Endothelial cell (in vitro differentiated cells): ENCODE measurements around the gene BAG1. TPM values are rescaled to one million over a fixed set of nuclear protein-coding genes. Genes with fewer than 3 reads are reported as not detected.
A peak's percentile ranks its signal among the peaks of the same experiment; 100 is the strongest.

ENCODE experiments used
- DNase-seq: peaks from one replicate; pipeline ENCODE4 v3.0.0; 2021; ENCODE audit warnings: low spot score
- H3K27ac Mint-ChIP-seq: one replicate; pipeline ENCODE4 v1.8.0; 2021; ENCODE audit warnings: mixed read lengths, inconsistent platforms; ENCODE audit not compliant: unreplicated experiment
- H3K27me3 Mint-ChIP-seq: one replicate; pipeline ENCODE4 v1.8.0; 2021; ENCODE audit warnings: mild to moderate bottlenecking, moderate library complexity, mixed read lengths, inconsistent platforms; ENCODE audit not compliant: unreplicated experiment
- H3K36me3 Mint-ChIP-seq: one replicate; pipeline ENCODE4 v1.8.0; 2021; ENCODE audit warnings: mild to moderate bottlenecking, low read depth, mixed read lengths, inconsistent platforms; ENCODE audit not compliant: unreplicated experiment
- H3K4me1 Mint-ChIP-seq: one replicate; pipeline ENCODE4 v1.8.0; 2021; ENCODE audit warnings: mild to moderate bottlenecking, mixed read lengths, inconsistent platforms; ENCODE audit not compliant: unreplicated experiment
- H3K4me3 Mint-ChIP-seq: one replicate; pipeline ENCODE4 v1.8.0; 2021; ENCODE audit warnings: mild to moderate bottlenecking, mixed read lengths, inconsistent platforms; ENCODE audit not compliant: unreplicated experiment
- H3K9me3 Mint-ChIP-seq: one replicate; pipeline ENCODE4 v1.8.0; 2021; ENCODE audit warnings: mixed read lengths, inconsistent platforms; ENCODE audit not compliant: unreplicated experiment
- CTCF ChIP-seq: fragments of 200-600 bp; sonication (generic); IDR thresholded peaks from one replicate; pipeline ENCODE4 v1.5.0; 2021; ENCODE audit warnings: antibody characterized with exemption; ENCODE audit not compliant: unreplicated experiment
- long read RNA-seq: library from polyadenylated mRNA; unstranded; transcript quantifications from one replicate; pipeline ENCODE4 v2.0.0, GENCODE V29; 2020; ENCODE audit not compliant: unreplicated experiment
- total RNA-seq: library from RNA; stranded (reverse); fragmentation: NEBNext Ultra II Directional; extraction: Animal tissue kit (Norgen Biotek cat#: 25700); gene quantifications from one replicate; pipeline ENCODE4 v1.2.1, GENCODE V29; 2021; ENCODE audit not compliant: unreplicated experiment

BAG1 gene
- total RNA-seq: 61.5 TPM
- long read RNA-seq, transcript BAG1-210 (7 exons, 3,786 nt): major isoform, 70 of 75 reads
- long read RNA-seq, partial matches to known transcripts: 1 of 75 reads
- long read RNA-seq, other reads (novel, unspliced or antisense): 3 of 75 reads

DNA sequence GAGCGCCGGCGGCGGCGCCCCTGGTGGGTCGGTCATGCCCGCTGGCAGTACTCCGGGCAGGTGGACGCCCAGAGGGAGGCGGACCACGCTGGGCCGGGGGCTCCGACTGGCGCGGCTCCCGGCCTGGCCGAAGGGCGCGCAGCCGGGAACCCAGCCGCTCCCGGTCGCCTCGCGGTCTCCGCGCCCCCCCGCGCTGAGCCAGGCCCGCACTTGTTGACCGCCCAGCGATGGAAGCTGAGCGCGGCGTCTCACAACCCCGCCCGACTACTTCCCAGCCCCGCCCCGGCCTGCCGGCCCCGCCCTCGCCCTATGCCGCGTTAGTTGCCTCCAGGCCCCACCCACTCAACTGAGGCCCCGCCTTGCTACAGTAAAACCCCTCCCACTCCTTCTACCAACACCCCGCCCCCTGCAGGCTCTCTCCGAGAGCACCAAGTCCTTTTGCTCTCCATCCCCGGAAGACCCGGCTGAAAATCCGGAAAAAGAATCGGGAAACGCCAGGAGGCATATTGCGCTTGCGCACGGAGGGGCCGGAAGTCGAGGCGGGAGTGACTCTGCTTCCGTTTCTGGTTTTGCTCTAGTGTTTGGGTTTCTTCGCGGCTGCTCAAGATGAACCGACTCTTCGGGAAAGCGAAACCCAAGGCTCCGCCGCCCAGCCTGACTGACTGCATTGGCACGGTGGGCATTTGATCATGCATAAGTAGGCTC, at the start of gene BAG1, which contains the start of gene CHMP5:
Gene BAG1, minus strand, starts transcription at position 236 of the 705 bp plus-strand sequence.
Gene CHMP5, plus strand, starts transcription at position 577 of the 705 bp plus-strand sequence. Its CDS starts 30 bp downstream, at position 607.
- H3K4me1 Mint-ChIP-seq: peaks cover 34% of the 10 kb centered on the region
- H3K27me3 Mint-ChIP-seq: peaks cover 14% of the 10 kb centered on the region
- H3K27ac Mint-ChIP-seq: peak within 1 kb of the TSS; percentile 98
- peak; percentile 52 for TF ChIP-seq CTCF
- no peaks in the 10 kb centered on the region for H3K9me3 Mint-ChIP-seq
- peak within 1 kb of the TSS; percentile 99 for H3K4me3 Mint-ChIP-seq
- DNase-seq: peak; percentile 99
- peaks cover 45% of the 10 kb centered on the region for H3K36me3 Mint-ChIP-seq

- DNase-seq: no peak
- H3K4me3 Mint-ChIP-seq: no peak overlapping the region
- H3K4me1 Mint-ChIP-seq: no peaks in the 10 kb centered on the region
- H3K9me3 Mint-ChIP-seq: no peaks in the 10 kb centered on the region
- peaks cover 37% of the 10 kb centered on the region for H3K36me3 Mint-ChIP-seq
- TF ChIP-seq CTCF: no peak
- no peaks in the 10 kb centered on the region for H3K27me3 Mint-ChIP-seq
- no peak overlapping the region for H3K27ac Mint-ChIP-seq
These were observed 47.4 kb upstream of the BAG1 start for GRCh38 chr9:33311953-33312352.

- Mint-ChIP-seq H3K36me3 (peaks cover 34% of the 10 kb centered on the region), H3K9me3 (no peaks in the 10 kb centered on the region), H3K27me3 (no peaks in the 10 kb centered on the region), H3K27ac (no peak overlapping the region), H3K4me1 (no peaks in the 10 kb centered on the region), H3K4me3 (no peak overlapping the region)
- no peak for TF ChIP-seq CTCF
- no peak for DNase-seq
These were observed 46.2 kb upstream of the BAG1 start for GRCh38 chr9:33310748-33311147.

- no peaks in the 10 kb centered on the region for H3K9me3 Mint-ChIP-seq
- no peak for TF ChIP-seq CTCF
- no peak for DNase-seq
- no peaks in the 10 kb centered on the region for H3K27me3 Mint-ChIP-seq
- no peak overlapping the region for H3K4me3 Mint-ChIP-seq
- peaks cover 30% of the 10 kb centered on the region for H3K36me3 Mint-ChIP-seq
- no peaks in the 10 kb centered on the region for H3K4me1 Mint-ChIP-seq
- no peak overlapping the region for H3K27ac Mint-ChIP-seq
These were observed 45.4 kb upstream of the BAG1 start for GRCh38 chr9:33309903-33310302.

- H3K27ac Mint-ChIP-seq: no peak overlapping the region
- no peak for TF ChIP-seq CTCF
- peaks cover 3% of the 10 kb centered on the region for H3K4me1 Mint-ChIP-seq
- no peaks in the 10 kb centered on the region for H3K9me3 Mint-ChIP-seq
- H3K36me3 Mint-ChIP-seq: peaks cover 30% of the 10 kb centered on the region
- H3K4me3 Mint-ChIP-seq: no peak overlapping the region
- H3K27me3 Mint-ChIP-seq: no peaks in the 10 kb centered on the region
- no peak for DNase-seq
These were observed 42.6 kb upstream of the BAG1 start for GRCh38 chr9:33307067-33307466.
